ENCODE data around the gene NID1. TPM values are rescaled to one million over a fixed set of nuclear protein-coding genes. Genes with fewer than 3 reads are reported as not detected.

The NID1 gene
- total and polyA plus RNA-seq, 2 donors (not counting 3 experiments of a cell fraction or from before 2014, with no cell fraction given) = 87.0 to 109 TPM

DNA sequence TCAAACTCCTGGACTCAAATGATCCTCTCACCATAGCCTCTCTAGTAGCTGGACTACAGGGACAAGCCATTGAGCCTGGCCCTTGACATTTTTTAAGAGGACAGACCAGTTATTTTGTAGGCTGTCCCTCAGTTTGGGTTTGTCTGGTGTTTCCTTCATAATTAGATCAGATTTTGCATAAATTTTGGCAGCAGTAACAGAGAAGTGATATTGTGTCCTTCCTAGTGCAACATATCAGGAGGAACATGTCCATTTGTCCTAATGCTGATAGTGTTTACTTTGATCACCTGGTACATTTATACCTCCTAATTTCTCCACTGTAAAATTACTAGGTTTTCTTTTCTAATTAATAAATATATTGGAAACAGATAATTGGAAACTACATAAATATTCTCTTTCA, 5.9 kb upstream of the NID1 start:
- H4K20me1 ChIP-seq (replicated peaks; ENCODE audit: control insufficient read depth, extremely low read depth, insufficient read depth, low read length) = no peaks in the 10 kb centered on the region
- ChIA-PET CTCF (no interaction called here), POLR2A (no interaction called here)
- H3K9ac ChIP-seq (replicated peaks; ENCODE audit: extremely low read depth, insufficient read depth, low read length) = no peak overlapping the region
- BruUV-seq (replicated peaks) = no TSS peak
- no peaks in the 10 kb centered on the region for H3K9me3 ChIP-seq (replicated peaks; ENCODE audit: control insufficient read depth, insufficient read depth, low read length)
- no peak overlapping the region for H3K27ac ChIP-seq (ENCODE audit: insufficient read depth, low read depth, low read length)
- no peak overlapping the region for H3K4me3 ChIP-seq (replicated peaks in 1 of 3; ENCODE audit: insufficient read depth in 1 of 3, low read depth in 1 of 3, low read length in 3 of 3)
- dilution Hi-C loops (cut with MboI; ENCODE audit: extremely low pct_ligation_motif_present, low sequenced_read_pairs) = no loop called here
- FAIRE-seq (no peak), DNase-seq (ENCODE audit: low read depth, low spot score) (no peak)
- intact Hi-C loops (cut with micrococcal nuclease) = no loop called here
- H3K27me3 ChIP-seq (ENCODE audit: control insufficient read depth in 2 of 2, insufficient read depth in 2 of 2, low read length in 2 of 2) = peaks cover 2% of the 10 kb centered on the region in 2 experiments
- H3K9me1 ChIP-seq (replicated peaks; ENCODE audit: control insufficient read depth, extremely low read depth, insufficient read depth, low read length) = no peaks in the 10 kb centered on the region
- no peak overlapping the region for H2AFZ ChIP-seq (ENCODE audit: low read depth, low read length)
- no peaks in the 10 kb centered on the region for H3K79me2 ChIP-seq (ENCODE audit: control insufficient read depth, insufficient read depth, low read length)
- TF ChIP-seq GATA2 (IDR thresholded peaks at IDR 0.05; ENCODE audit: insufficient read depth, insufficient read length, low read depth, low read length) (no peak), FOS (IDR thresholded peaks at IDR 0.05; ENCODE audit: borderline replicate concordance, insufficient read depth, low read length) (no peak), MYC (IDR thresholded peaks at IDR 0.05; ENCODE audit: low read depth, low read length) (no peak), JUN (IDR thresholded peaks at IDR 0.05; ENCODE audit: borderline replicate concordance, insufficient read depth, insufficient read length, low read depth) (no peak), POLR2A (IDR thresholded peaks at IDR 0.05; ENCODE audit: low read depth, low read length) (no peak), POLR2AphosphoS5 (IDR thresholded peaks at IDR 0.05; ENCODE audit: insufficient read depth, low read depth, low read length) (no peak), EZH2 (IDR thresholded peaks at IDR 0.05; ENCODE audit: borderline replicate concordance, low read depth, low read length, severe bottlenecking) (no peak), CTCF (IDR thresholded peaks at IDR 0.05; ENCODE audit: extremely low read depth in 1 of 2, insufficient read depth in 1 of 2, low read depth in 1 of 2, low read length in 2 of 2) (no peak)
- TF ChIP-seq, protein P1, sequence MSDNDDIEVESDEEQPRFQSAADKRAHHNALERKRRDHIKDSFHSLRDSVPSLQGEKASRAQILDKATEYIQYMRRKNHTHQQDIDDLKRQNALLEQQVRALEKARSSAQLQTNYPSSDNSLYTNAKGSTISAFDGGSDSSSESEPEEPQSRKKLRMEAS (IDR thresholded peaks at IDR 0.05; ENCODE audit: insufficient read depth, insufficient read length) = no peak
- no peaks in the 10 kb centered on the region for H3K4me1 ChIP-seq (ENCODE audit: control insufficient read depth, extremely low read depth, insufficient read depth, low read length)
- no peaks in the 10 kb centered on the region for H3K36me3 ChIP-seq (ENCODE audit: control insufficient read depth in 2 of 2, extremely low read depth in 1 of 2, insufficient read depth in 2 of 2, low read length in 2 of 2)
- no peak overlapping the region for H3K4me2 ChIP-seq (ENCODE audit: insufficient read depth, low read length)

All from endothelial cell of umbilical vein (primary cell).